Adrenal gland (tissue), 12 donors: Measurements from ENCODE around the gene DYNC1I2. TPM values are rescaled to one million over a fixed set of nuclear protein-coding genes. Genes with fewer than 3 reads are reported as not detected.
"Not testable (repeated sequence)": the region's sequence is repeated elsewhere in the genome, so short reads cannot be mapped to it uniquely, and the experiment has no call there.

ENCODE experiments used
- DNase-seq, 7 donors: peaks; one replicate each; pipeline ENCODE4 v3.0.0-alpha.2; 2019 to 2020
- H3K27ac ChIP-seq, 5 donors: fragments of 200-600 bp; sonication (generic) in 4 of 5; 1 replicate in 3 of 5; 2 replicates in 2 of 5; pipeline versions ENCODE4 v1.5.1 to v1.8.0; 2016 to 2020; ENCODE audit warnings: mild to moderate bottlenecking in 1 of 5
- H3K27me3 ChIP-seq: fragments of 200-600 bp; 2 replicates; pipeline ENCODE4 v1.8.0; 2021
- H3K36me3 ChIP-seq, 2 donors: fragments of 200-600 bp; replicated peaks in 1 of 2; 1 replicate in 1 of 2; 2 replicates in 1 of 2; pipeline versions ENCODE4 v1.5.1 to v1.8.0; 2018 to 2022
- H3K4me1 ChIP-seq, 2 donors: fragments of 200-600 bp; replicated peaks in 1 of 2; 1 replicate in 1 of 2; 2 replicates in 1 of 2; pipeline versions ENCODE4 v1.5.1 to v1.8.0; 2018 to 2021
- H3K4me3 ChIP-seq, 4 donors: fragments of 200-600 bp; sonication (generic) in 3 of 4; one replicate each; pipeline ENCODE4 v1.5.1; 2016 to 2018
- H3K9me3 ChIP-seq, 3 donors: fragments of 200-600 bp; sonication (generic) in 1 of 3; replicated peaks in 1 of 3; 1 replicate in 2 of 3; 2 replicates in 1 of 3; pipeline versions ENCODE4 v1.5.1 to v1.8.0; 2016 to 2021
- CTCF ChIP-seq, 6 experiments: fragments of 450-650 bp in 4 of 6; fragments of 200-600 bp in 2 of 6; sonication (generic) in 1 of 6; IDR thresholded peaks; 1 replicate in 5 of 6; 2 replicates in 1 of 6; pipeline versions ENCODE4 v1.5.1 to v1.8.0; 2016 to 2021; ENCODE audit warnings: antibody characterized with exemption in 6 of 6, mild to moderate bottlenecking in 2 of 6, moderate library complexity in 1 of 6
- POLR2A ChIP-seq, 2 donors: fragments of 450-650 bp; IDR thresholded peaks; one replicate each; pipeline ENCODE4 v1.6.1; 2017; ENCODE audit warnings: antibody characterized with exemption in 2 of 2, mild to moderate bottlenecking in 2 of 2, moderate library complexity in 1 of 2
- WGBS, 4 donors: extraction: QIAGEN DNeasy Blood & Tissue Kit in 2 of 4; methylation state at CpG; one replicate each; pipeline versions ENCODE4 v1.1.5 to v1.1.7; 2013 to 2017; 5-methylcytosine and 5-hydroxymethylcytosine counted together
- intact Hi-C, 2 donors: fragments of 100-400 bp; cut with DNase I; formaldehyde crosslinking; loops; one replicate each; pipeline versions ENCODE4 v1.14.1 to v1.15.0; 2022 to 2023
- polyA plus RNA-seq, 3 donors: library from polyadenylated mRNA; stranded (reverse); fragments of 200-250 nt in 2 of 3; fragments of 350-450 nt in 1 of 3; fragmentation: Illumina TruSeq in 1 of 3; extraction: RNeasy Lipid Tissue Mini Kit (QIAGEN cat#74804) in 1 of 3; gene quantifications; one replicate each; pipeline ENCODE4 v1.2.3, GENCODE V29; 2013 to 2014
- total RNA-seq, 9 donors: library from RNA; depleted of rRNA in 4 of 9; stranded (reverse); fragments of >200 nt in 4 of 9; fragments of 120-200 nt in 1 of 9; fragmentation: NEBNext Ultra II Directional in 1 of 9; extraction: Animal tissue kit (Norgen Biotek cat#: 25700) in 1 of 9; gene quantifications; one replicate each; pipeline versions ENCODE4 v1.1.0 to v1.2.4, GENCODE V29; 2013 to 2023
- donor health status: healthy with polysubstance abuse.
- donor health status: Bipolar disorder and iron deficiency.
- donor health status: DM: yes; HTN: yes; CAD: no.
- donor health status: DM: no; HTN: no; CAD: no.
- donor health status: DM: no; HTN: no; CAD: no.
- donor health status: DM: yes; HTN: yes; CAD: no.

DYNC1I2 gene
- total and polyA plus RNA-seq, 12 donors, result 55.5 to 146 (median 87.3) TPM

GRCh38 chr2:171763602-171764001, 76.3 kb downstream of the DYNC1I2 start:
- TF ChIP-seq POLR2A (IDR thresholded peaks at IDR 0.05), result no peak
- TF ChIP-seq CTCF (IDR thresholded peaks at IDR 0.05), result no peak
- Histone ChIP-seq H3K4me3 (no peak overlapping the region), H3K27me3 (no peaks in the 10 kb centered on the region), H3K9me3 (no peaks in the 10 kb centered on the region), H3K36me3 (peaks cover 0 to 6% of the 10 kb centered on the region in 2 donors), H3K27ac (no peak overlapping the region), H3K4me1 (no peaks in the 10 kb centered on the region)
- intact Hi-C loops, result no loop called here
- DNase-seq, result no peak
- 84 to 91% (median 85%) methylated on average over 3 of the region's 3 CpGs for WGBS, 4 donors

GRCh38 chr2:171771463-171771862, 84.2 kb downstream of the DYNC1I2 start:
- no peak overlapping the region for H3K4me3 ChIP-seq
- H3K9me3 ChIP-seq, result no peaks in the 10 kb centered on the region
- no peak overlapping the region for H3K27ac ChIP-seq
- TF ChIP-seq CTCF (IDR thresholded peaks at IDR 0.05), result no peak
- no peak for TF ChIP-seq POLR2A (IDR thresholded peaks at IDR 0.05)
- H3K4me1 ChIP-seq, result no peaks in the 10 kb centered on the region
- no peaks in the 10 kb centered on the region for H3K36me3 ChIP-seq
- intact Hi-C loops, result no loop called here
- no peaks in the 10 kb centered on the region for H3K27me3 ChIP-seq
- DNase-seq, result no peak

GRCh38 chr2:171772373-171772772, 85.1 kb downstream of the DYNC1I2 start:
- intact Hi-C loops, result no loop called here
- no peaks in the 10 kb centered on the region for H3K36me3 ChIP-seq
- H3K27ac ChIP-seq, result no peak overlapping the region
- no peak for TF ChIP-seq POLR2A (IDR thresholded peaks at IDR 0.05)
- no peak for TF ChIP-seq CTCF (IDR thresholded peaks at IDR 0.05)
- H3K4me3 ChIP-seq, result no peak overlapping the region
- H3K4me1 ChIP-seq, result no peaks in the 10 kb centered on the region
- no peaks in the 10 kb centered on the region for H3K9me3 ChIP-seq
- 87 to 91% (median 89%) methylated on average over 5 of the region's 5 CpGs for WGBS, 4 donors
- H3K27me3 ChIP-seq, result no peaks in the 10 kb centered on the region
- DNase-seq, result no peak

GRCh38 chr2:171774581-171774980, 87.3 kb downstream of the DYNC1I2 start:
- H3K36me3 ChIP-seq, H3K9me3 ChIP-seq, H3K4me1 ChIP-seq, H3K4me3 ChIP-seq, H3K27me3 ChIP-seq, DNase-seq, H3K27ac ChIP-seq, intact Hi-C loops: not testable (repeated sequence)
- 90 to 98% (median 96%) methylated on average over 2 to 32 of the region's 35 CpGs for WGBS, 4 donors

GRCh38 chr2:171778515-171778914, 91.2 kb downstream of the DYNC1I2 start:
- H3K27me3 ChIP-seq, result no peaks in the 10 kb centered on the region
- peaks cover 0 to 14% (median 0%) of the 10 kb centered on the region in 3 donors for H3K9me3 ChIP-seq
- no peaks in the 10 kb centered on the region for H3K4me1 ChIP-seq
- H3K4me3 ChIP-seq, result no peak overlapping the region
- intact Hi-C loops, result no loop called here
- no peak overlapping the region for H3K27ac ChIP-seq
- TF ChIP-seq CTCF (IDR thresholded peaks at IDR 0.05) (no peak), POLR2A (IDR thresholded peaks at IDR 0.05) (no peak)
- H3K36me3 ChIP-seq, result no peaks in the 10 kb centered on the region
- DNase-seq, result no peak
- 92 to 98% (median 96%) methylated on average over 3 of the region's 3 CpGs for WGBS, 4 donors
